ENCODE measurements around the gene NPLOC4. TPM values are rescaled to one million over a fixed set of nuclear protein-coding genes. Genes with fewer than 3 reads are reported as not detected.

Gene NPLOC4
- total and polyA plus RNA-seq, 9 of the 15 experiments (the other 6 are each of a cell fraction or from before 2014, with no cell fraction given): 1.5 to 116 (median 64.5) TPM

DNA sequence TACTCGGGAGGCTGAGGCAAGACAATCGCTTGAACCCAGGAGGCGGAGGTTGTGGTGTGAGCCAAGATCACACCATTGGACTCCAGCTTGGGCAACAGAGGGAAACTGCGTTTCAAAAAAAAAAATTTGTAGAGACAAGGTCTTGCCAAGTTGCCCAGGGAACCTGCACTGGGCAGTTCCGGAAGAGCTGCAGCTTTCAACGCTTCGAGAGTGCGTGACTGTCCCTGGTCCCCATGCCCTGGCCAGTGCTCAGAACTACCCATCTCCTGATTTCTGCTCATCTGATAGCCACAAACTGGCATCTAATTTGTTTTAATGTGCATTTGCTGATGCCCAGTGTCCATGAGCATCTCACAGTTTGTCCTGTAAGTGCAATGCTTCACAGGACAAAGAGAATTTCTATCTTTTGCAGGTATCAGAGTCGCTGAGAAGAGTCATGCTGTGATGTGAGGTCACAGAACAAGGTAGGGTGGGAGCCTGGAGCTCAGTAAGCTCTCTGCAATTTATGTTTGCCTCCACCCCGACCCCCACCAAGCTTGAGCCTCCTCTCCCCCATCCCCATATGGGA is 128.2 kb downstream of the NPLOC4 start (continued):
- no peak for TF ChIP-seq ESRRA (IDR thresholded peaks at IDR 0.05; ENCODE audit: borderline replicate concordance, low read depth)
- peak; percentile 48; the same call in 1 of the 2 replicates for TF ChIP-seq LCOR (CRISPR knock-in tag; IDR thresholded peaks at IDR 0.05)
- no peak for TF ChIP-seq ASH1L (IDR thresholded peaks at IDR 0.05; ENCODE audit: borderline replicate concordance, low read depth, partially characterized antibody)
- TF ChIP-seq, protein P1, sequence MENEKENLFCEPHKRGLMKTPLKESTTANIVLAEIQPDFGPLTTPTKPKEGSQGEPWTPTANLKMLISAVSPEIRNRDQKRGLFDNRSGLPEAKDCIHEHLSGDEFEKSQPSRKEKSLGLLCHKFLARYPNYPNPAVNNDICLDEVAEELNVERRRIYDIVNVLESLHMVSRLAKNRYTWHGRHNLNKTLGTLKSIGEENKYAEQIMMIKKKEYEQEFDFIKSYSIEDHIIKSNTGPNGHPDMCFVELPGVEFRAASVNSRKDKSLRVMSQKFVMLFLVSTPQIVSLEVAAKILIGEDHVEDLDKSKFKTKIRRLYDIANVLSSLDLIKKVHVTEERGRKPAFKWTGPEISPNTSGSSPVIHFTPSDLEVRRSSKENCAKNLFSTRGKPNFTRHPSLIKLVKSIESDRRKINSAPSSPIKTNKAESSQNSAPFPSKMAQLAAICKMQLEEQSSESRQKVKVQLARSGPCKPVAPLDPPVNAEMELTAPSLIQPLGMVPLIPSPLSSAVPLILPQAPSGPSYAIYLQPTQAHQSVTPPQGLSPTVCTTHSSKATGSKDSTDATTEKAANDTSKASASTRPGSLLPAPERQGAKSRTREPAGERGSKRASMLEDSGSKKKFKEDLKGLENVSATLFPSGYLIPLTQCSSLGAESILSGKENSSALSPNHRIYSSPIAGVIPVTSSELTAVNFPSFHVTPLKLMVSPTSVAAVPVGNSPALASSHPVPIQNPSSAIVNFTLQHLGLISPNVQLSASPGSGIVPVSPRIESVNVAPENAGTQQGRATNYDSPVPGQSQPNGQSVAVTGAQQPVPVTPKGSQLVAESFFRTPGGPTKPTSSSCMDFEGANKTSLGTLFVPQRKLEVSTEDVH (IDR thresholded peaks at IDR 0.05; ENCODE audit: low read depth, partially characterized antibody): peak; percentile 36
- TF ChIP-seq, protein P2, sequence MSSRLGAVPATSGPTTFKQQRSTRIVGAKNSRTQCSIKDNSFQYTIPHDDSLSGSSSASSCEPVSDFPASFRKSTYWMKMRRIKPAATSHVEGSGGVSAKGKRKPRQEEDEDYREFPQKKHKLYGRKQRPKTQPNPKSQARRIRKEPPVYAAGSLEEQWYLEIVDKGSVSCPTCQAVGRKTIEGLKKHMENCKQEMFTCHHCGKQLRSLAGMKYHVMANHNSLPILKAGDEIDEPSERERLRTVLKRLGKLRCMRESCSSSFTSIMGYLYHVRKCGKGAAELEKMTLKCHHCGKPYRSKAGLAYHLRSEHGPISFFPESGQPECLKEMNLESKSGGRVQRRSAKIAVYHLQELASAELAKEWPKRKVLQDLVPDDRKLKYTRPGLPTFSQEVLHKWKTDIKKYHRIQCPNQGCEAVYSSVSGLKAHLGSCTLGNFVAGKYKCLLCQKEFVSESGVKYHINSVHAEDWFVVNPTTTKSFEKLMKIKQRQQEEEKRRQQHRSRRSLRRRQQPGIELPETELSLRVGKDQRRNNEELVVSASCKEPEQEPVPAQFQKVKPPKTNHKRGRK (tag; IDR thresholded peaks at IDR 0.05): no peak
- 0 out of 2 replicates have a peak, but pooled peaks have one; percentile 10 for TF ChIP-seq ZNF263 (CRISPR knock-in tag; IDR thresholded peaks at IDR 0.05; ENCODE audit: borderline replicate concordance)
- TF ChIP-seq NFIX (CRISPR knock-in tag; IDR thresholded peaks at IDR 0.05; ENCODE audit: low read depth): no peak
- peak; percentile 46; the same call in 1 of the 2 replicates for TF ChIP-seq POLR2G (IDR thresholded peaks at IDR 0.05; ENCODE audit: low read depth, low read length)
- no peak for TF ChIP-seq CREB1 (IDR thresholded peaks at IDR 0.05)
- TF ChIP-seq CREB1 (CRISPR knock-in tag; IDR thresholded peaks at IDR 0.05): 0 out of 2 replicates have a peak, but pooled peaks have one; percentile 41
- TF ChIP-seq, protein P3, sequence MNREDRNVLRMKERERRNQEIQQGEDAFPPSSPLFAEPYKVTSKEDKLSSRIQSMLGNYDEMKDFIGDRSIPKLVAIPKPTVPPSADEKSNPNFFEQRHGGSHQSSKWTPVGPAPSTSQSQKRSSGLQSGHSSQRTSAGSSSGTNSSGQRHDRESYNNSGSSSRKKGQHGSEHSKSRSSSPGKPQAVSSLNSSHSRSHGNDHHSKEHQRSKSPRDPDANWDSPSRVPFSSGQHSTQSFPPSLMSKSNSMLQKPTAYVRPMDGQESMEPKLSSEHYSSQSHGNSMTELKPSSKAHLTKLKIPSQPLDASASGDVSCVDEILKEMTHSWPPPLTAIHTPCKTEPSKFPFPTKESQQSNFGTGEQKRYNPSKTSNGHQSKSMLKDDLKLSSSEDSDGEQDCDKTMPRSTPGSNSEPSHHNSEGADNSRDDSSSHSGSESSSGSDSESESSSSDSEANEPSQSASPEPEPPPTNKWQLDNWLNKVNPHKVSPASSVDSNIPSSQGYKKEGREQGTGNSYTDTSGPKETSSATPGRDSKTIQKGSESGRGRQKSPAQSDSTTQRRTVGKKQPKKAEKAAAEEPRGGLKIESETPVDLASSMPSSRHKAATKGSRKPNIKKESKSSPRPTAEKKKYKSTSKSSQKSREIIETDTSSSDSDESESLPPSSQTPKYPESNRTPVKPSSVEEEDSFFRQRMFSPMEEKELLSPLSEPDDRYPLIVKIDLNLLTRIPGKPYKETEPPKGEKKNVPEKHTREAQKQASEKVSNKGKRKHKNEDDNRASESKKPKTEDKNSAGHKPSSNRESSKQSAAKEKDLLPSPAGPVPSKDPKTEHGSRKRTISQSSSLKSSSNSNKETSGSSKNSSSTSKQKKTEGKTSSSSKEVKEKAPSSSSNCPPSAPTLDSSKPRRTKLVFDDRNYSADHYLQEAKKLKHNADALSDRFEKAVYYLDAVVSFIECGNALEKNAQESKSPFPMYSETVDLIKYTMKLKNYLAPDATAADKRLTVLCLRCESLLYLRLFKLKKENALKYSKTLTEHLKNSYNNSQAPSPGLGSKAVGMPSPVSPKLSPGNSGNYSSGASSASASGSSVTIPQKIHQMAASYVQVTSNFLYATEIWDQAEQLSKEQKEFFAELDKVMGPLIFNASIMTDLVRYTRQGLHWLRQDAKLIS (CRISPR knock-in tag; IDR thresholded peaks at IDR 0.05): peak; percentile 64; the same call in 1 of the 2 replicates
- 0 out of 2 replicates have a peak, but pooled peaks have one; percentile 45 for TF ChIP-seq GTF2F1 (IDR thresholded peaks at IDR 0.05; ENCODE audit: low read depth, low read length)
- TF ChIP-seq TGIF2 (CRISPR knock-in tag; IDR thresholded peaks at IDR 0.05): peak; percentile 69; the same call in 1 of the 2 replicates
- peak; percentile 15; the same call in 1 of the 2 replicates for TF ChIP-seq SP1 (CRISPR knock-in tag; IDR thresholded peaks at IDR 0.05)
- TF ChIP-seq GABPB1 (CRISPR knock-in tag; IDR thresholded peaks at IDR 0.05): peak; percentile 48; the same call in 1 of the 2 replicates
- peak; percentile 19; the same call in 1 of the 2 replicates for TF ChIP-seq TEAD4 (IDR thresholded peaks at IDR 0.05; ENCODE audit: low read length)
- TF ChIP-seq TEAD4 (CRISPR knock-in tag; IDR thresholded peaks at IDR 0.05; ENCODE audit: borderline replicate concordance): no peak

All from K562 (cell line).